ENCODE results near the gene UBR4. TPM values are rescaled to one million over a fixed set of nuclear protein-coding genes. Genes with fewer than 3 reads are reported as not detected.

The UBR4 gene
- total RNA-seq, 1 experiment from 2014 or later = 131 TPM

DNA sequence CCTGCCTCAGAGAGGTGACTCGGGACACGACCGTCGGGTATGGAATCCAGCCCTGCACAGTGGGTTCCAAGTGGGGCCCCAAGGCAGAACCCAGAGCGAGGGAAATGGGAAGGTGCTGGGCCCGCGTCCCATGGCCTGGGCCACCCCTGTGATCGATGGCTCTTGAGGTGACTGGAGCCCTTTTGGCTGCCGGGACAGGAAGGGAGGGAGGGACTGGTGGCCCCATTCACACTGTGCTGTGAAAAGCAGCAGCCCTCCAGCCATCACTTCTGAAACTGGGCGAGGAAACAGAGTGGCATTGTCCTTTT lies 143.2 kb downstream of the UBR4 start:
- DNase-seq = no peak
- no peak overlapping the region for H3K4me2 ChIP-seq (ENCODE audit: insufficient read depth, insufficient read length, low read length)
- no peaks in the 10 kb centered on the region for H3K27me3 ChIP-seq (ENCODE audit: insufficient read depth, low read length)

More for the DNA sequence above, 143.2 kb downstream of the UBR4 start:
- Histone ChIP-seq H2BK120ac (ENCODE audit: low read depth, low read length, poor library complexity, severe bottlenecking) (no peak overlapping the region), H3K79me2 (ENCODE audit: insufficient read depth, low read length) (no peaks in the 10 kb centered on the region), H3K56ac (ENCODE audit: insufficient read length, low read depth, low read length) (no peak overlapping the region), H4K8ac (replicated peaks; ENCODE audit: insufficient read length, low read depth, low read length) (no peak overlapping the region), H2BK15ac (ENCODE audit: low read depth, low read length) (no peak overlapping the region), H2BK12ac (ENCODE audit: insufficient read length, low read depth, low read length) (no peak overlapping the region), H3K9me3 (ENCODE audit: control insufficient read depth, low read depth, low read length) (no peaks in the 10 kb centered on the region), H3K18ac (ENCODE audit: insufficient read length, low read depth, low read length) (no peak overlapping the region), H3K4ac (ENCODE audit: low read depth, low read length) (no peak overlapping the region), H2AK5ac (ENCODE audit: insufficient read length, low read length) (no peak overlapping the region), H3K9ac (ENCODE audit: extremely low read depth, insufficient read length, low read length) (no peak overlapping the region), H3K27ac (ENCODE audit: insufficient read length, low read depth, low read length) (no peak overlapping the region), H3K23me2 (ENCODE audit: insufficient read length, low read depth, low read length, poor library complexity, severe bottlenecking) (no peaks in the 10 kb centered on the region), H3T11ph (ENCODE audit: low read length) (no peak overlapping the region), H3K79me1 (ENCODE audit: insufficient read depth, low read depth, low read length, poor library complexity, severe bottlenecking) (no peaks in the 10 kb centered on the region), H3K23ac (ENCODE audit: insufficient read length, low read depth, low read length) (no peak overlapping the region), H2BK5ac (ENCODE audit: insufficient read length, low read length) (no peak overlapping the region), H2BK20ac (ENCODE audit: low read depth, low read length, poor library complexity, severe bottlenecking) (no peak overlapping the region), H4K20me1 (ENCODE audit: control insufficient read depth, insufficient read depth, insufficient read length) (no peaks in the 10 kb centered on the region), H3K14ac (ENCODE audit: insufficient read depth, low read length) (no peak overlapping the region), H4K5ac (ENCODE audit: insufficient read length, low read depth, low read length) (no peak overlapping the region), H3K4me1 (ENCODE audit: insufficient read depth, low read length) (no peaks in the 10 kb centered on the region), H4K91ac (ENCODE audit: insufficient read length, low read depth, low read length) (no peak overlapping the region), H2AFZ (ENCODE audit: low read length) (no peak overlapping the region)
- Mint-ChIP-seq H3K4me3 (no peak overlapping the region), H3K9me3 (peaks cover 6% of the 10 kb centered on the region in 2 experiments; a peak in 4 of 5 replicates), H3K36me3 (ENCODE audit: insufficient read depth in 1 of 3, low read depth in 3 of 3) (peaks cover 0 to 3% (median 0%) of the 10 kb centered on the region in 3 experiments; a peak in 2 of 7 replicates), H3K4me1 (peaks cover 15 to 23% of the 10 kb centered on the region in 2 experiments), H3K27ac (no peak overlapping the region; a peak in 1 of 7 replicates), H3K27me3 (ENCODE audit: low read depth) (no peaks in the 10 kb centered on the region; the same call in none of the 2 replicates)
- WGBS (ENCODE audit: extremely low coverage, insufficient read length, low lambda C conversion rate) = no CpG with 5 or more reads among the region's 10 CpGs
- TF ChIP-seq, protein P1, sequence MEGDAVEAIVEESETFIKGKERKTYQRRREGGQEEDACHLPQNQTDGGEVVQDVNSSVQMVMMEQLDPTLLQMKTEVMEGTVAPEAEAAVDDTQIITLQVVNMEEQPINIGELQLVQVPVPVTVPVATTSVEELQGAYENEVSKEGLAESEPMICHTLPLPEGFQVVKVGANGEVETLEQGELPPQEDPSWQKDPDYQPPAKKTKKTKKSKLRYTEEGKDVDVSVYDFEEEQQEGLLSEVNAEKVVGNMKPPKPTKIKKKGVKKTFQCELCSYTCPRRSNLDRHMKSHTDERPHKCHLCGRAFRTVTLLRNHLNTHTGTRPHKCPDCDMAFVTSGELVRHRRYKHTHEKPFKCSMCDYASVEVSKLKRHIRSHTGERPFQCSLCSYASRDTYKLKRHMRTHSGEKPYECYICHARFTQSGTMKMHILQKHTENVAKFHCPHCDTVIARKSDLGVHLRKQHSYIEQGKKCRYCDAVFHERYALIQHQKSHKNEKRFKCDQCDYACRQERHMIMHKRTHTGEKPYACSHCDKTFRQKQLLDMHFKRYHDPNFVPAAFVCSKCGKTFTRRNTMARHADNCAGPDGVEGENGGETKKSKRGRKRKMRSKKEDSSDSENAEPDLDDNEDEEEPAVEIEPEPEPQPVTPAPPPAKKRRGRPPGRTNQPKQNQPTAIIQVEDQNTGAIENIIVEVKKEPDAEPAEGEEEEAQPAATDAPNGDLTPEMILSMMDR (conservative IDR thresholded peaks at IDR 0.05) = no peak
